Ascending aorta (tissue), 2 donors: ENCODE data around the gene SH3YL1. TPM values are rescaled to one million over a fixed set of nuclear protein-coding genes. Genes with fewer than 3 reads are reported as not detected.
A peak's percentile ranks its signal among the peaks of the same experiment; 100 is the strongest.

ENCODE experiments used
- DNase-seq, 2 donors: peaks; one replicate each; pipeline ENCODE4 v3.0.0-alpha.2; 2019; ENCODE audit warnings: low spot score in 2 of 2
- H3K27ac ChIP-seq, 2 donors: fragments of 200-600 bp; sonication (generic); one replicate each; pipeline ENCODE4 v1.5.1; 2016 to 2017; ENCODE audit warnings: mild to moderate bottlenecking in 1 of 2
- H3K27me3 ChIP-seq: fragments of 200-600 bp; sonication (generic); one replicate; pipeline ENCODE4 v1.5.1; 2017
- H3K36me3 ChIP-seq, 2 donors: fragments of 200-600 bp; sonication (generic); one replicate each; pipeline ENCODE4 v1.5.1; 2016
- H3K4me1 ChIP-seq, 2 donors: fragments of 200-600 bp; sonication (generic); one replicate each; pipeline ENCODE4 v1.5.1; 2016 to 2017; ENCODE audit warnings: mild to moderate bottlenecking in 1 of 2
- H3K4me3 ChIP-seq, 2 donors: fragments of 200-600 bp; sonication (generic); one replicate each; pipeline ENCODE4 v1.5.1; 2016 to 2017; ENCODE audit warnings: mild to moderate bottlenecking in 1 of 2
- H3K9me3 ChIP-seq, 2 donors: fragments of 200-600 bp; sonication (generic); one replicate each; pipeline ENCODE4 v1.5.1; 2016
- intact Hi-C: fragments of 100-400 bp; cut with DNase I; formaldehyde crosslinking; loops from one replicate; pipeline ENCODE4 v1.15.1; 2023
- total RNA-seq: library from RNA; depleted of rRNA; stranded (reverse); fragments of >200 nt; gene quantifications from one replicate; pipeline ENCODE4 v1.1.0, GENCODE V29; 2016
- TF ChIP-seq, protein P1 (sequence below), 3 experiments: fragments of 200-600 bp in 2 of 3; fragments of 450-650 bp in 1 of 3; sonication (generic) in 2 of 3; IDR thresholded peaks; one replicate each; pipeline ENCODE4 v1.5.1; 2016 to 2019; ENCODE audit warnings: antibody characterized with exemption in 3 of 3, mild to moderate bottlenecking in 1 of 3, moderate library complexity in 1 of 3

The SH3YL1 gene
- total RNA-seq, 1 donor from 2014 or later: 3.0 TPM

DNA sequence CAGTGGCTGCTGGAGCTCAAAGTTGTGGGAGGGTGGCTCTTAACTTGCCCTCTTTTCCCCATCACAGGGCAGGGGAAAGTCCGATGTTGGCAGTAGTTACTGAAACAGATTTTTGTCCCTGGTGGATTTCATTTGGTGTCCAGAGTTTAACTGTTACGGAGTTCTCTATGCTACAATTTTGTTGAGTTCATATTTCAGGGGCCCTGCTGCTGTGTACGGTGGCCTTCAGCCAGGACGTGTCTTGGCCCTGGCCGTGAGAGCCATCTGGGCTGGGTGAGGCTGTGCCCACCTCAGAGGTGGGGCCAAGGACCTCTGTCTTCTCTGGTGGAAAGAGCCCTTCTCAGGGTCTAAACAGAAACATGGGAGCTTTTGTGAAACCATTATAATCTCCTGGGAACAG lies 67.4 kb downstream of the SH3YL1 start:
- no peak for DNase-seq
- no peak overlapping the region for H3K4me3 ChIP-seq
- H3K4me1 ChIP-seq: no peaks in the 10 kb centered on the region
- TF ChIP-seq, protein P1, sequence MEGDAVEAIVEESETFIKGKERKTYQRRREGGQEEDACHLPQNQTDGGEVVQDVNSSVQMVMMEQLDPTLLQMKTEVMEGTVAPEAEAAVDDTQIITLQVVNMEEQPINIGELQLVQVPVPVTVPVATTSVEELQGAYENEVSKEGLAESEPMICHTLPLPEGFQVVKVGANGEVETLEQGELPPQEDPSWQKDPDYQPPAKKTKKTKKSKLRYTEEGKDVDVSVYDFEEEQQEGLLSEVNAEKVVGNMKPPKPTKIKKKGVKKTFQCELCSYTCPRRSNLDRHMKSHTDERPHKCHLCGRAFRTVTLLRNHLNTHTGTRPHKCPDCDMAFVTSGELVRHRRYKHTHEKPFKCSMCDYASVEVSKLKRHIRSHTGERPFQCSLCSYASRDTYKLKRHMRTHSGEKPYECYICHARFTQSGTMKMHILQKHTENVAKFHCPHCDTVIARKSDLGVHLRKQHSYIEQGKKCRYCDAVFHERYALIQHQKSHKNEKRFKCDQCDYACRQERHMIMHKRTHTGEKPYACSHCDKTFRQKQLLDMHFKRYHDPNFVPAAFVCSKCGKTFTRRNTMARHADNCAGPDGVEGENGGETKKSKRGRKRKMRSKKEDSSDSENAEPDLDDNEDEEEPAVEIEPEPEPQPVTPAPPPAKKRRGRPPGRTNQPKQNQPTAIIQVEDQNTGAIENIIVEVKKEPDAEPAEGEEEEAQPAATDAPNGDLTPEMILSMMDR (IDR thresholded peaks at IDR 0.05): no peak
- H3K27ac ChIP-seq: peak overlapping the region; percentile 4 to 56
- intact Hi-C loops: no loop called here
- no peaks in the 10 kb centered on the region for H3K27me3 ChIP-seq
- no peaks in the 10 kb centered on the region for H3K9me3 ChIP-seq
- no peaks in the 10 kb centered on the region for H3K36me3 ChIP-seq

DNA sequence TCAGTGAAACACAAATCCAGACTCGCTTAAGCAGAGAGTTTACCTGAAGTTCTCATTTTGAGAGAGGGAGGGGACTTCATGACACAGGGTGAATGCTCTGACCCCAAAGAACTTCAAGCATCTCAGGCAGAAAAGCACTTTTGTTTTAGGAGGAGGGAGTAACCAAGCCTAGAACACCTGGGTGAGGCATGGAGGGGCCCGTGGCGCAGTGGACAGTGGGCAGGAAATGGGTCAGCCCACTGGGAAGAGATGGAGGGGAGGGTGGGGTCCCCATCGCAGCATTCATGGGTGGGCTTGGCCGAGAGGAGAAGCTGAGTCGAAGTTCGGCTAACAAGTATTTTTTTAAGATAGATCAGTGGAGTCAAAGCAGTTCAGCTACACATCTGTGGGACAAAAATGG lies 67.9 kb downstream of the SH3YL1 start:
- no peak for DNase-seq
- H3K27me3 ChIP-seq: no peaks in the 10 kb centered on the region
- no peak overlapping the region for H3K4me3 ChIP-seq
- no peaks in the 10 kb centered on the region for H3K4me1 ChIP-seq
- peak overlapping the region; percentile 4 to 56 for H3K27ac ChIP-seq
- no peaks in the 10 kb centered on the region for H3K9me3 ChIP-seq
- intact Hi-C loops: no loop called here
- TF ChIP-seq, protein P1 (IDR thresholded peaks at IDR 0.05): no peak
- H3K36me3 ChIP-seq: no peaks in the 10 kb centered on the region

DNA sequence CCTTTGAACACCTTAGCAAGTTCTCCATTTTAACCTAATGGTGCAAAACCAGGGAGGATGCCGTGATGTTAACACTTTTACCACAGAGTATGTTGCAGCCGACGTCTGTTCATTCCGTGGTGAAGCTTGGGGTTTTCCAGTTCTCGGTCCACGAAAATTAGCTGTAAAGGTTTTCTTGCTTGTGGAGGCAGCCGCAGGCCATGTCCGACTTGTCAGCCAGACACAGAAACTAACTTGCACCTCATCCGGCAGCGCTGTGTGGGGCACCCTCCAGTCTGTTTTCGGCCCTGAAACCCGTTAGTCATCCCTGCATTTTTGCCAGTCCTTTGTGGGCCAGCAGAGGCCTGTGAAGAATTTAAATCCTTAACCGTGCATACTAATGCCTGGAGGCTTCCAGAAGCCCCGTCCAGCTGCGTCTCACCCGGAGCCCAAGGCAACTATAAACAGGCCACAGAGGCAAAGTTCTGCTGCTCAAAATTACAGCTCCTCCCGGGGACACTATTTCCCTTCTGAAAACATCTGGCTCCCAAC lies 70.6 kb downstream of the SH3YL1 start:
- Histone ChIP-seq H3K27ac (peak overlapping the region in 1 of 2 donors; percentile 24), H3K9me3 (no peaks in the 10 kb centered on the region), H3K36me3 (no peaks in the 10 kb centered on the region), H3K4me3 (peak overlapping the region in 1 of 2 donors; percentile 24), H3K4me1 (no peaks in the 10 kb centered on the region), H3K27me3 (no peaks in the 10 kb centered on the region)
- intact Hi-C loops: no loop called here
- TF ChIP-seq, protein P1 (IDR thresholded peaks at IDR 0.05): no peak
- peak in 1 of 2 donors; percentile 66 for DNase-seq

DNA sequence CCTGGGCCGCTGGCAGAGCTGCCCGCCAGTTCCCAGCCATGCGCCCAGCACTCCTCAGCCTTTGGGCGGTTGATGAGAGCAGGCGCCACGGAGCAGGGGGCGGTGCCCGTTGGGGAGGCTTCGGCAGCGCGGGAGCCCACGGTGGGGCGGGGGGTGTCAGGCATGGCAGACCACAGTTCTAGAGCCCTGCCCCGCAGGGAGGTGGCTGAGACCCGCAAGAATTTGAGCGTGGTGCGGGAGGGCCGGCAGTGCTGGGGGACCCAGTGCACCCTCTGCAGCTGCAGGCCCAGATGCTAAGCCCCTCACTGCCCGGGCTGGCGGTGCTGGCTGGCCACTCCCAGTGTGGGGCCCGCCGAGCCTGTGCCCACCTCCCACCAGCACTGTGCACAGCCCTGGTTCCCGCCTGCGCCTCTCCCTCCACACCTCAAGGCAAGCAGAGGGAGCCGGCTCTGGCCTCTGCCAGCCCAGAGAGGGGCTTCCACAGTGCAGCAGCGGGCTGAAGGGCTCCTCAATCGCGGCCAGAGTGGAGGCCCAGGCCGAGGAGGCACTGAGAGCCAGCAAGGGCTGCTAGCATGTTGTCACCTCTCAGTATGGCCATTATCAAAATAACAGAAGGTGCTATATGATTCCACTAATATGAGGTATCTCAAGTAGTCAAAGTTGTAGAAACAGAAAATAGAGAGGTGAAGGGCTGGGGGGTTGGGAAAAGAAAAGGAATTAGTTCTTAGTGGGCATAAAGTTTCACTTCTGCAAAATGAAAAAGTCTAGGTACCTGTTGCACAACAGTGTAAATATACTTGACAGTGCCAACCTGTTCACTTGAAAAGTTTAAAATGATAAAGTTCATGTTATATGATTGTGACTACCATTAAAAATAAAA lies 72.3 kb downstream of the SH3YL1 start:
- H3K27me3 ChIP-seq: no peaks in the 10 kb centered on the region
- TF ChIP-seq, protein P1 (IDR thresholded peaks at IDR 0.05): no peak
- H3K9me3 ChIP-seq: no peaks in the 10 kb centered on the region
- intact Hi-C loops: no loop called here
- no peaks in the 10 kb centered on the region for H3K36me3 ChIP-seq
- no peak for DNase-seq
- no peaks in the 10 kb centered on the region for H3K4me1 ChIP-seq
- H3K4me3 ChIP-seq: no peak overlapping the region
- no peak overlapping the region for H3K27ac ChIP-seq

DNA sequence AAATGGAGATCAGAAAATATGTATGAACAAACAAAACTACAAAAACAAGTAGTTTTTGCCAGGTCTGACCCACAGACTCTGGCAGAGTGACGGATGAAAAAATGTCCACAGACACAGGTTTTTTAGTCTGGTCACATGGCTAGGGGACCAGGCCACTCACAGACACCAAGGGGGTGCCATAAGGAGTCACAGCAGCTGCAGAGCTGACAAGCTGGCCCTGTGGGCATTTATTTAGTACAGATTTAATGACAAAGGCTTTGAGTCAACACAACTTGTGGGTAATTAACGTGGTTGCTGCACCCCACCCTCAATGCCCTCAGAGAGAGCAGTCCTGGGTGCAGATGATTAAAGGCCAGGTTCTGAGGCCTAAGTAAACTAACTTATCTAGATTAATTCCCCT lies 76.0 kb downstream of the SH3YL1 start:
- Histone ChIP-seq H3K27ac (no peak overlapping the region), H3K9me3 (no peaks in the 10 kb centered on the region), H3K4me1 (no peaks in the 10 kb centered on the region), H3K4me3 (no peak overlapping the region), H3K36me3 (no peaks in the 10 kb centered on the region), H3K27me3 (no peaks in the 10 kb centered on the region)
- no peak for DNase-seq
- intact Hi-C loops: no loop called here
- TF ChIP-seq, protein P1 (IDR thresholded peaks at IDR 0.05): no peak
